Measurements from ENCODE around the gene ZNF574.

The ZNF574 gene

DNA sequence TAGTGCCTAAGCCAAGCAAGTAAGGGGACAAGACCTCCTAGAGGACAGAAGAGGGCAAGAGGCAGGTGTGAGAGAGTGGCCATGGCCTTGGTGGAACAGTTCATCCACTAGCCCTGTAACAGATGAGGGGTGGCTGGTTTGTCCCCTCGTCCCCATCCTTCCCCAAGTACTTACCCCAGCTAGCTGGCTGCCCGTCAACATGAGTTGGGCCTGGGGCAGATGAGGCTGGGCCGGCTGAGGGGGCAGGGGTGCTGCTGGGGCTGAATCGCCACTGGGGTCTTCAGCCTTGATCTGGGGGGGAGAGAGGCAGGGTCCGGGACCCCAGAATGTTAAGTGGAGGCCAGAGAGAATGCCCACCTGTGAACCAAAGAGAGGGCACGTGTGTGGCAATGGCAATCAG, 41.1 kb downstream of the ZNF574 start:
- H3K27ac Mint-ChIP-seq = peak overlapping the region; percentile 92
- peaks cover 57% of the 10 kb centered on the region for H3K4me1 Mint-ChIP-seq
- no peaks in the 10 kb centered on the region for H3K27me3 Mint-ChIP-seq
- H3K9me3 Mint-ChIP-seq = no peaks in the 10 kb centered on the region
- no peak overlapping the region for H3K4me3 Mint-ChIP-seq
- H3K36me3 Mint-ChIP-seq = peaks cover 24% of the 10 kb centered on the region

DNA sequence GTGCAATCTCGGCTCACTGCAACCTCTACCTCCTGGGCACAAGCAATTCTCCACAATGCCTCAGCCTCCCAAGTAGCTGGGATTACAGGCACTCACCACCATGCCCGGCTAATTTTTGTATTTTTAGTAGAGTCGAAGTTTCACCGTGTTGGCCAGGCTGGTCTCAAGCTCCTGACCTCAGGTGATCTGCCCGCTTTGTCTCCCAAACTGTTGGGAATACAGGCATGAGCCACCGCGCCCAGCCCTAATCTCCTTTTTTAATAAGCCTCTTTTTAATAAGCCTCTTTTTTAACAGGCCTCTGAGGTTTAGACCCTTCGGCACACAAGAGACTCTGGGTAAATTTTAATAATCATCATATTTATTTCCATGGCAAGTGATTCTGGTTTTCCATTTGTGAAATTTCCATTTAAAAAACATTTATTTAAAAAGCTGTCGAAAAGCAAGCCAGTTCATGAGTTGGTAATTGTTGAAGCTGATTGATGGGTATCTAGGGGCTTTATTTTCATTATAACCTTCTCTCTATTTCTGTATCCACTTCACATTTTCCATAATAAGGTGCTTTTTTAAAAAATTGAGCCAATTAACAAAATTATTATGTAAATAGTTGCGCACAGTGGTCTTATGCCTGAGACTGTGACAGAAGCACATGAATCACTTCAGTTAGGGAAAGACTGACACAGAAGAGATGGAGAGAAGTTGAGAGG, 44.5 kb downstream of the ZNF574 start:
- Mint-ChIP-seq H3K27me3 (no peaks in the 10 kb centered on the region), H3K27ac (peak overlapping the region; percentile 100), H3K36me3 (peaks cover 29% of the 10 kb centered on the region), H3K4me1 (peaks cover 62% of the 10 kb centered on the region), H3K4me3 (peak overlapping the region; percentile 90), H3K9me3 (no peaks in the 10 kb centered on the region)

DNA sequence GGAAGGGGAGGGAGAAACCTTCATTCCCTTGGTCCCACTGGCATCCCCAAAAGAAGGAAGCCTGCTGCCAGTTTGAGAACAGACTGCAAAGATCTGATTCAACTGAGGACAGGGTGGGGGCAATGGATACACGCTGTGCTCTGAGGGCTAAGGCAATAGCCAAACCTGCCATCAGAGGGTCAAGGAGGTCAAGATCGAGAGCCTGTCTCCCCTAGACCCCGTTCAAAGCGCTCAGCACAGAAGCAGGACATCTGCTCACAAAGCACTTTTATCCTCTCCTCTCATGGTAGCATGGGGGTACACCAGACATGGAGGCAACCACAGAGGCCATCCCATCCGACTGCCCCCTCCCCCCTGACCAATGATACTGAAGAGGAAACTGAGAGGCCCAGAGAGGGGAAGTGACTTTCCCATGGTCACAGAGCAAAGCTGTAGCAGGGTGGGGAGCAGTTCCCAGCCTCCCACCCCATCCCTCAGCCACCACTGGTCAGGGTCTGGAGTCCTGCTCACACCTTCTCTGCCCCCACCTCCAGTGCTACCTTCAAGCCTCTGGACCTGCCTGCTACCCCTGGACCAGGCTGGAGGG, 45.2 kb downstream of the ZNF574 start:
- no peaks in the 10 kb centered on the region for H3K27me3 Mint-ChIP-seq
- no peaks in the 10 kb centered on the region for H3K9me3 Mint-ChIP-seq
- H3K4me1 Mint-ChIP-seq = peaks cover 62% of the 10 kb centered on the region
- H3K4me3 Mint-ChIP-seq = peak overlapping the region; percentile 90
- H3K27ac Mint-ChIP-seq = peak overlapping the region; percentile 100
- peaks cover 30% of the 10 kb centered on the region for H3K36me3 Mint-ChIP-seq

DNA sequence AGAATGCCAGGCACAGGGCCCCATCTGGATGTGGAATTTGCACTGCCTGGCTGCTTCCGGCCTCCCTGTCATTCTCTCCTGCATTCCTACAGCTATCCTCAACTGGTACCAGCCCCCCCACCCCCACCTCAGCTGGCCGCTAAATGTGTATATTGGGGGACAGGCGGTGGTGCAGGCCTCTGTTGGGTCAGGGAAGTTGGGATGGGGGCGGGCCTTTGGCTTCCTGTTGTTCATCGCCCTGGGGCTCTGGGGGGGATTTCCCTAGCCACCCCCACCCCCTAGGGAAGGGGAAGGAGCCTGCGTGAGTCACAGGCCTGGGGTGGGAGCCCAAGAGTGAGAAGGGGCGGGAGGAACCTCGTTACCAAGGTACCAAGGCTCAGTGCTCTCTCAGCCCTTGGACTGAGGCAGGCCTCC, 45.7 kb downstream of the ZNF574 start:
- Mint-ChIP-seq H3K36me3 (peaks cover 28% of the 10 kb centered on the region), H3K27me3 (no peaks in the 10 kb centered on the region), H3K4me1 (peaks cover 62% of the 10 kb centered on the region), H3K9me3 (no peaks in the 10 kb centered on the region), H3K4me3 (peak overlapping the region; percentile 90), H3K27ac (peak overlapping the region; percentile 100)

DNA sequence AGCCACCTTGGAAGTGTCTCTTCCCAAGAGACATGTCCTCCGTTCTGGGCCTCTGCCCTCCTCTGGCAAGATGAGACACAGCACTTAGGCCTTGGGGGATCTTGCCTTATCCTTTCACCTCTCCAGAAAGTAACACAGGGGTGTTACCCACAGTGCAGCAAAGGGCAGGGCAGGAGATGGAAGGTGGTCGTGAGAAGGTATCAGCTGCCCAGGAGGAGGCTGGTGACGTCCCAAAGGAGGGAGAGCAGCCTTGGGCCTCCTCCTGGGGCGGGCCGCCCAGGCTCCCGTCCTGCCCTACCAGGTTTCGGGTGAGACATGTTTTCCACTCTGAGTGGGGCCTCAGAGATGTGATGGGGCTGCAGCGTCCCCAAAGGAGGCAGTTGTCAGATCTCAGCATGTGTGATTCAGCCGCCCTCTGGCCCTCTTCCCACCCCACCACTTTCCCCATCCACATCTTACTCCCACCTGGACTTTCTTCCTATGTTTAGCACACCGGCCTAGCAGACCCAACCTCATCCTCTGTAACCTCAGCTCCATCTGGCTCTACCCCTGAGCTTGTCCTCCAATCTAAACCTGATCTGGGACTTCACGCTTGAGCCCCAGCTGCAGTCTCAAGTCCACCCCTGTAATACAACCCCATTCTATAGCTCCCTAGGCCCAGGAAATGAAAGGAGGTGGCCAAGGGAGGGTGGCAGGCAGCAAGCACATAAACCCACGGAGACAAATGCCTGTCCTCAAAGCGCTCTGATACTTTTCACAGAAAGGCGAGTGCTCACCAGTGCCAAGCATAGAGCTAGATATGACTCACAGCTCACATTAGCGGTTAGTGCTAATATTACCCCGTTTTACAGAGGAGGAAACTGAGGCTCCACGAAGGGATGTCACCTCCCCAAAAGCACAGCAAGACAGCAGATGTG, 47.0 kb downstream of the ZNF574 start:
- H3K4me3 Mint-ChIP-seq = peak overlapping the region; percentile 90
- H3K4me1 Mint-ChIP-seq = peaks cover 72% of the 10 kb centered on the region
- H3K36me3 Mint-ChIP-seq = peaks cover 26% of the 10 kb centered on the region
- peak overlapping the region; percentile 100 for H3K27ac Mint-ChIP-seq
- H3K27me3 Mint-ChIP-seq = no peaks in the 10 kb centered on the region
- H3K9me3 Mint-ChIP-seq = no peaks in the 10 kb centered on the region

DNA sequence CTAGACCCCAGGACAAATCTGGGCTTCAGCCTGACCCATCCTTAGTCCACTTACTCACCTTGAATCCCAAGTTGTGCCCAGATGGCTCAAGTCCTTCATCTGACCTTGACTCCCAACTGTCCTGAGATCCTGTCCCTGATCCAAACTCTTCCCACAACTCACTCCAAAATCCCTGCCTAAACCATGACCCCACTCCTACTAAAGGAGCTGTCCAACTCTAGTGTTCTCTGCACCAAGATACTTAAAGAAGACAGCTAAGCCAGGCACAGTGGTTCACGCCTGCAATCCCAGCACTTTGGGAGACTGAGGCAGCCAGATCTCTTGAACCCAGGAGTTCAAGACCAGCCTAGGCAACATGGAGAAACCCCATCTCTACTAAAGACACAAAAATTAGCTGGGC, 47.8 kb downstream of the ZNF574 start:
- H3K9me3 Mint-ChIP-seq = no peaks in the 10 kb centered on the region
- H3K27me3 Mint-ChIP-seq = no peaks in the 10 kb centered on the region
- peak overlapping the region; percentile 90 for H3K4me3 Mint-ChIP-seq
- peak overlapping the region; percentile 100 for H3K27ac Mint-ChIP-seq
- peaks cover 25% of the 10 kb centered on the region for H3K36me3 Mint-ChIP-seq
- peaks cover 75% of the 10 kb centered on the region for H3K4me1 Mint-ChIP-seq

DNA sequence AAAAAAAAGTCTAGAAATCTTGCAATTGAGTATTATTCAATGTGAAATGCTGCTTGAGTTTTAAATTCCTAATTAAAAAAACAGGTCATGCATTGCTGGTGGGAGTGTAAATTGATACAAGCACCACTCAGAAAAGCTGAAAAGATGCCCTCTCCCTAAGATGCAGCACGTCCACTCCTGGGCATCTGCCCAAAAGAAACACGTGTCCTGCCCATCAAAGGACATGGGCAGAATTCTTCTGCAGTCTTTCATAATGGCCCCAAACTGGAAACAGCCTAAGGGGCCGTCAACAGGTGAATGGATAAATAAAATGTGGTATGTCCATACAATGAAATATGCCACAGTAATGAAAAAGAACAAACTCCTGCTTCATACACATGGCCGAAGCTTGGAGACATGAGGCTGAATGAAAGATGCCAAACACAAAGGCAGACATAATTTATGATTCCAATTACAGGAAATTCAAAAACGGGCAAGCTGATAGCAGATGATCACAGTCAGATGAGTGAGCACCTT, 48.5 kb downstream of the ZNF574 start:
- H3K36me3 Mint-ChIP-seq = peaks cover 23% of the 10 kb centered on the region
- peak overlapping the region; percentile 2 for H3K27ac Mint-ChIP-seq
- H3K4me1 Mint-ChIP-seq = peaks cover 75% of the 10 kb centered on the region
- H3K4me3 Mint-ChIP-seq = peak overlapping the region; percentile 90
- H3K27me3 Mint-ChIP-seq = no peaks in the 10 kb centered on the region
- no peaks in the 10 kb centered on the region for H3K9me3 Mint-ChIP-seq

DNA sequence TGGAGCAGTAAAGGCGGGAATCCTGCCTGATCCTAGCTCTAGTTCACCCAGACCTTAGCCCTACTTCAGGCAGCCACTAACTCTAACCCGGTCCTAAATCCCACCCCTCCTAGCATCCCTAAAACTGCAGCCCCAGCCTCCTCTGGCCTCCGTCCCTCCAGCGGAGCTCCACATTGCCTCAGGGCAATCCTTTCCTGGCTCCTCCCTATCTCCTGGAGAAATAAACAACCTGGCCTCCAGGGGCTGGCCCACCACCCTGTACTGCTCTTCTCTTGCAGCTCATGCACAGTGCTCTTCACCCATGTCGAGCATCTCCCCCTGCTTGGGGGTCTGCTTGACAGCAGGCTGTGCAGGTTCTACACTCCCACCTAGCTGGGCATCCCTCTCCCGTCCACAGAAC, 49.6 kb downstream of the ZNF574 start:
- Mint-ChIP-seq H3K4me3 (peak overlapping the region; percentile 15), H3K36me3 (peaks cover 27% of the 10 kb centered on the region), H3K27ac (peak overlapping the region; percentile 70)

DNA sequence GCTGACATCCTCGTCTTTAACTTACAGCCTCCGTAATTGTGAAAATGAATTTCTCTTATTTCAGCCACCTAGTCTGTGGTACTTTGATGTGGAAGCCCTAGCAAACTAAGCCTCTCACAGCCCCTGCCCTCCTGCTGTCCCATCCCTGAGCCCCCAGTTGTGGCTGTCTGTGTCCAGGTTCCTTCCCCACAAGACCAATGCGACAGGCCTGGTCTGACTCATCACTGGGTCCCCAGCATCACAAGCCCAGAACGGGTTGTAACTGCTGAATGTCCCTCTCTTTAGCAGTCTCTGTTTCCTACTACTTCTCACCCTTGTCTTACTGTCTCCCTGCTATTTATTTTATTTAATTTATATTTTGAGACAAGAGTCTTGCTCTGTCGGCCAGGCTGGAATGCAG, 50.6 kb downstream of the ZNF574 start:
- Mint-ChIP-seq H3K27ac (no peak overlapping the region), H3K4me1 (peaks cover 75% of the 10 kb centered on the region), H3K36me3 (peaks cover 26% of the 10 kb centered on the region), H3K27me3 (no peaks in the 10 kb centered on the region), H3K4me3 (peak overlapping the region; percentile 24), H3K9me3 (no peaks in the 10 kb centered on the region)

More for the DNA sequence above, 49.6 kb downstream of the ZNF574 start:
- H3K27me3 Mint-ChIP-seq = no peaks in the 10 kb centered on the region
- peaks cover 80% of the 10 kb centered on the region for H3K4me1 Mint-ChIP-seq
- H3K9me3 Mint-ChIP-seq = no peaks in the 10 kb centered on the region

DNA sequence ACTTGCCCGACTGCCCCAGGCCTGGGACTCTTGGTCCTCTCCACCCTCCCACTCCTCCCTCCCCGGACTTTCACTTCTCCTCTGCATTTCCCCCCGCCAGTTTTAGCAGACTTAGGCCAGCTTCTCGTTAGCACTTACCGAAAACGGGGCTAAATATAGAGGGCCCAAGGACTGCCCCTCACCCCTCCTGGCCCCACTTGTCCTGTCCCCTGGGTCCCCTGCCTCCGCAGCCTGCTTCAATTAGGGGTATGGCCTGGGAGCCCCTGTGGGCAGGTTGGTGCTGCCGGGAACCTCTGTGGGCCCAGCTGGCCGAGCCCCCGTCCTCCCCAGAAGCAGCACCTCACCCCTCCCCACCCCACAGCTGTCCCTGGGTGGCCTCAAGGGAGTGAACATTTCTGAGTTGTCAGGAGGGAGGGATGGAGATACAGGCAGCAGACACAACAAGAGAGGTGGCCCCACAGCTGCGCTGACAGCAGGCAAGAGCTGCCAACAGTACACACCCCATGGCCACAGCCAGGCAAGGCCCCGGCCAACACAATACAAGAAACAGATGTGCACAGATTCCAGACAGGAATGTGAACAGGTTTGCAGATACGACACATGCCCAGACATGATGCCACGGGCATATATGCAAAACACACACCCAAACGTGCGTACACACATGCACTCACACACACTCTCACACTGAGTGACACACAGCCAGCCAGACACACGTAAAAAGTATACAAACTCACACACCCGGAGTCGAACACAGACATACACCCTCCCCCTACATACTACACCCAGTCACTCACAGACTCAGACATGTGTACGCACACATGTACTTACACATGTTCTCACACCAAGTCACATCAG, 53.7 kb downstream of the ZNF574 start:
- H3K27me3 Mint-ChIP-seq = no peaks in the 10 kb centered on the region
- H3K4me3 Mint-ChIP-seq = peak overlapping the region; percentile 97
- H3K36me3 Mint-ChIP-seq = peaks cover 14% of the 10 kb centered on the region
- H3K27ac Mint-ChIP-seq = peak overlapping the region; percentile 96
- H3K9me3 Mint-ChIP-seq = no peaks in the 10 kb centered on the region
- H3K4me1 Mint-ChIP-seq = peaks cover 65% of the 10 kb centered on the region

DNA sequence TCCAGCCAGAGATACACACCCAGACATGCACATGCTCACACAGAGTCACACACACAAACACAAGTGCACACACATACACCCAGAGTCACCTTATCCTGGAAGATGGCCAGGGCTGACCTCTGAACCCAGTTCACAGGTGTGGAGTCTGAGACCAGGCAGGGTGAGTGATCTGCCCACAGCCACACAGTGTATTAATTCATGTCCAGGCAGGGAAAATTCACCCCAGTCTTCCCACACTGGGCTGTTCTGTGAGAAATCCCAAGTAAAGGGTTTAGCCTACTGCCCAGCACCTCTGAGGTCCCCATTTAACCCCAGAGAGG, 54.2 kb downstream of the ZNF574 start:
- peak overlapping the region; percentile 97 for H3K4me3 Mint-ChIP-seq
- peaks cover 63% of the 10 kb centered on the region for H3K4me1 Mint-ChIP-seq
- H3K27me3 Mint-ChIP-seq = no peaks in the 10 kb centered on the region
- H3K36me3 Mint-ChIP-seq = peaks cover 14% of the 10 kb centered on the region
- peak overlapping the region; percentile 96 for H3K27ac Mint-ChIP-seq
- no peaks in the 10 kb centered on the region for H3K9me3 Mint-ChIP-seq

Data from activated naive CD4-positive, alpha-beta T cell treated with anti-CD3 and anti-CD28 coated beads, Interleukin-2, amount 50 U/mL, for 24 hours (primary cell).